ENCODE data around the gene HOXA7. TPM values are rescaled to one million over a fixed set of nuclear protein-coding genes. Genes with fewer than 3 reads are reported as not detected.

The HOXA7 gene
- total RNA-seq, 6 experiments from 2014 or later, result 6.2 to 8.2 (median 6.8) TPM

DNA sequence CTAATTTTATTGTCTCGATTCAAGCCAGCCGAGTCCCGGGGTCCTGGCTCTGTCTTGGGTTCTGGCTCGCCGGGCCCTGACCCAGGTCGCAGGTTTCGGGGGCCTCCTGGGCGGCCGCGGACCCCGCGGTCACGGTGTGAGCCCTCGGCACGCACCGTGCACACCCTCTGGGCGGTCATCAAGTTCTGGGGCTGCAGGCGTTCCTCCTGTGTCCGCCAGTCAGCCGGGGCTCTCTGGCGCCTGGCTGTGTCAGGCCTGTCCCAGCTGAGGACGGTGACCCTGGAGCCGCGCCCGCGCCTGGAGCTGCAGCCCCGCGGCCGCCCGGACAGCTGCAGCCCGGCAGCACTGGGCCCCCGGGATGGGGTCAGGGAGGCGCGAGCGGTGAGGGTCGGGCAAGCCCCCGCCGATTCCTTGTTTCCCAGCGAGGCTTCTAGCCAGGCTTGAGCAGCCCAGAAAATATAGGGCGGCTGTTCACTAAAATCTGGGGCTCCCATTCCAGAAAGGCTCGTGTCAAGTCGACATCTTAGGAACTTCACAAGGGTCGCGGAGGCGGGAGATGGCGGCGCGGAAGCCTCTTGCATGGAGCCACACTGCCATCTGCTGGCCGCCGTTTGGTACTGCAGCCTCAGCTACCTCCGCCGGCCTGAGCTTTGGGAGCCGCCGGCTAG lies 4.2 kb upstream of the HOXA7 start:
- DNase-seq, result peak; percentile 71
- Mint-ChIP-seq H3K36me3 (ENCODE audit: low read depth) (peaks cover 31% of the 10 kb centered on the region), H3K9me3 (no peaks in the 10 kb centered on the region), H3K4me3 (peak overlapping the region; percentile 86), H3K4me1 (ENCODE audit: low read depth) (peaks cover 2% of the 10 kb centered on the region), H3K27ac (peak overlapping the region; percentile 81), H3K27me3 (ENCODE audit: insufficient read depth) (peaks cover 10% of the 10 kb centered on the region)
- TF ChIP-seq, protein P1, sequence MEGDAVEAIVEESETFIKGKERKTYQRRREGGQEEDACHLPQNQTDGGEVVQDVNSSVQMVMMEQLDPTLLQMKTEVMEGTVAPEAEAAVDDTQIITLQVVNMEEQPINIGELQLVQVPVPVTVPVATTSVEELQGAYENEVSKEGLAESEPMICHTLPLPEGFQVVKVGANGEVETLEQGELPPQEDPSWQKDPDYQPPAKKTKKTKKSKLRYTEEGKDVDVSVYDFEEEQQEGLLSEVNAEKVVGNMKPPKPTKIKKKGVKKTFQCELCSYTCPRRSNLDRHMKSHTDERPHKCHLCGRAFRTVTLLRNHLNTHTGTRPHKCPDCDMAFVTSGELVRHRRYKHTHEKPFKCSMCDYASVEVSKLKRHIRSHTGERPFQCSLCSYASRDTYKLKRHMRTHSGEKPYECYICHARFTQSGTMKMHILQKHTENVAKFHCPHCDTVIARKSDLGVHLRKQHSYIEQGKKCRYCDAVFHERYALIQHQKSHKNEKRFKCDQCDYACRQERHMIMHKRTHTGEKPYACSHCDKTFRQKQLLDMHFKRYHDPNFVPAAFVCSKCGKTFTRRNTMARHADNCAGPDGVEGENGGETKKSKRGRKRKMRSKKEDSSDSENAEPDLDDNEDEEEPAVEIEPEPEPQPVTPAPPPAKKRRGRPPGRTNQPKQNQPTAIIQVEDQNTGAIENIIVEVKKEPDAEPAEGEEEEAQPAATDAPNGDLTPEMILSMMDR (IDR thresholded peaks at IDR 0.05), result peak; percentile 100

DNA sequence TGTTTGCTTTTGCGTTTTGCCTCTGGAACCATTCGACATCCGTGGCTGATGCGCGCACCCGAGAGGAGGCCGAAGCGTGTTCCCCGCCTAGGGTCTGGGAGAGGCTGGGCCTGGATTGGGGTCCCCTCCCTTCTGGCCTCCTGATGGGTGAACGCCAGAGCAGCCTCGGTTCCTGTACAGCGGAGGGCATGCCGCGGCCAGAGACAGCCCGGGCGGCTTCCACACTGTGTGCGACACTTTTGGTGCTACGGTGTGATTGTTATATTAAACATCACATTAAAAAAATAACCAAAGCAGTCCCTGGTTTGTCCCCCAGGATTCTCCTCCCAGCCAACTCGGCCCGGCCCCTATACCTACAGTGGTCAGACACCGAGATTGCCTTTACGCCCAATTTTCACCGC lies 3.7 kb upstream of the HOXA7 start:
- H3K27me3 Mint-ChIP-seq (ENCODE audit: insufficient read depth), result peaks cover 13% of the 10 kb centered on the region

DNA sequence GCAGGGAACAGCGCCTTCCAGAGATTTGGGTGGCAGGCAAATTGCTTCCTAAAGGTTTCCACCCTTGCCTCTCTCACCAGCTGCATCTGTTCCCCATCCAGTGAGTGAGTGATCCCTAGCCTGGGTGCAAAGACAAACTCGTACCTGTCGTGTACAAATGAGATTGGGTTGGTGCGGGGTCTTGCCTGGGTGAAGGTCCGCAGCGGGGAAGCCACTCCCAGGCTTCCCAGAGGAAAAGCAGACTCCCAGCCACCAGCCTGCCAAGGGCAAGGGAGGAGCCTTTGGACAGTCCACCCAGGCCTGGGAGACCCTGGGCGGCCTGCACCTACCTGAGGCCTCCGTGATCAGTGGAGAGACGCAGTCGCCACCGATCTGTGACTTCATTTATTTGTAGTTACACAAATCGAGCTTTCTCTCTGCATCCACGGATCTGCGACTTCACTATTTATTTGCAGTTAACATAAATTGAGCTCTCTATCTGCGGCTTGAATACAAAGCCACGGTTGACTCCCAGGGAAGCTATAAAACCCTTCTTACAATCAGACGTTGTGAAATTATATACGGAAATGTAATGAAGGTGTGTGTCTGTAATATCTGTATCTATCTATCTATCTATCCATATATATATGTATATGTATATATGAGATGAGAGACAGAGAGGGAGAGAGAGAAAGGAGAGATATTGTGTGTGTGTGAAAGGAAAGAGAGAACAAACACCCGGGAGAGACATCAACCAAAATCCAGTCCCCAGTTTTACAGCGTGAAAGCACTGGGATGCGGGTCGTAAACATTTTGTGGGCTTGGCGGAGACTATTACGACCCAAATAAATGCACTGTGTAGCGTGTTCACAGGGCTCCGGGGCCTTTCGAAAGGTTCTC lies 3.0 kb upstream of the HOXA7 start:
- no peak for DNase-seq
- H3K9me3 Mint-ChIP-seq, result no peaks in the 10 kb centered on the region
- peaks cover 13% of the 10 kb centered on the region for H3K27me3 Mint-ChIP-seq (ENCODE audit: insufficient read depth)
- peaks cover 31% of the 10 kb centered on the region for H3K36me3 Mint-ChIP-seq (ENCODE audit: low read depth)
- peaks cover 13% of the 10 kb centered on the region for H3K4me1 Mint-ChIP-seq (ENCODE audit: low read depth)
- no peak overlapping the region; the same call in 1 of the 2 replicates for H3K4me3 Mint-ChIP-seq
- TF ChIP-seq, protein P1 (IDR thresholded peaks at IDR 0.05), result no peak
- H3K27ac Mint-ChIP-seq, result no peak overlapping the region

More for the DNA sequence above, 3.7 kb upstream of the HOXA7 start:
- peaks cover 31% of the 10 kb centered on the region for H3K36me3 Mint-ChIP-seq (ENCODE audit: low read depth)
- TF ChIP-seq, protein P1 (IDR thresholded peaks at IDR 0.05), result no peak
- peaks cover 7% of the 10 kb centered on the region for H3K4me1 Mint-ChIP-seq (ENCODE audit: low read depth)
- no peak for DNase-seq
- no peak overlapping the region for H3K27ac Mint-ChIP-seq
- no peak overlapping the region for H3K4me3 Mint-ChIP-seq
- H3K9me3 Mint-ChIP-seq, result no peaks in the 10 kb centered on the region

DNA sequence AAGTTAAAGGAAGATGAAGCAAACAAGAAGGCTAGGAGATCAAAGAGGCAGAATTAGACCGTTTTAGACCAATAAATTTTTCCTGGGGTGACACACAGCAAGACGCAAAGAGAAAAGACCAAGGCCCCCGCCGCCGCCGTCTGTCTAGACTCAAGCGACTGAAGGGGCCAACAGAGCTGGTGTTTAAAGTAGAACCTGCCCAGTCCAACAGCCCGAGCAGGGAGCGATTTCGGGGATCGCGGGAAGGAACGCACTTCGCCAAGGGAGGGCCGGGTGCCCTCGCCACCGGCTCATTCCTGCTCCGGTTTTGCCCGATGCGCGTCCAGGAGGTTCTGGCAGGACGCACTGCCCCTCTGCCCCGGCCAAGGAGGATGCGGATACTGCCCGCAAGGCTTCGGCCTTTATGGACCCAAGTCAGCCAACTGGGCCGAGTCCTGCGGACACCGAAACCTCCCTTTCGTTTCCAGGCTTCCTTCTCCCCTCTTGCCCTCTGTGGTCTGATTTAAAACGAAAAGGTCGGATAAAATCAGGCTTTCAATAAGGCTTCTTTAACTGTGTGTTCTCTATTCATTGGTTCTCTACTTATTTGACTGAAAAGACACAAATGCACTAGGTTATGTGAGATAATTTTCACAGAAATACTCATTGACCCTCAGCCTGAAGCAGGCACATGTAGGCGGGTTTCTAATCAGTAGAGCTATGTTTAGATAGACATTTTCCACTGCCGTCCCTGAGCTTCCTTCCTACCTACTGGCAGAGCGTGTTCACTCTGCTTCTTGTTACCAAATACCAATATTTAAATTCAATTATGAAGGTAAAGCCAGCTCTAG lies 2.2 kb upstream of the HOXA7 start:
- DNase-seq, result no peak
- peaks cover 13% of the 10 kb centered on the region for H3K27me3 Mint-ChIP-seq (ENCODE audit: insufficient read depth)
- H3K36me3 Mint-ChIP-seq (ENCODE audit: low read depth), result peaks cover 23% of the 10 kb centered on the region
- TF ChIP-seq, protein P1 (IDR thresholded peaks at IDR 0.05), result no peak
- H3K27ac Mint-ChIP-seq, result no peak overlapping the region
- peaks cover 22% of the 10 kb centered on the region for H3K4me1 Mint-ChIP-seq (ENCODE audit: low read depth)
- no peak overlapping the region for H3K4me3 Mint-ChIP-seq
- no peaks in the 10 kb centered on the region for H3K9me3 Mint-ChIP-seq

DNA sequence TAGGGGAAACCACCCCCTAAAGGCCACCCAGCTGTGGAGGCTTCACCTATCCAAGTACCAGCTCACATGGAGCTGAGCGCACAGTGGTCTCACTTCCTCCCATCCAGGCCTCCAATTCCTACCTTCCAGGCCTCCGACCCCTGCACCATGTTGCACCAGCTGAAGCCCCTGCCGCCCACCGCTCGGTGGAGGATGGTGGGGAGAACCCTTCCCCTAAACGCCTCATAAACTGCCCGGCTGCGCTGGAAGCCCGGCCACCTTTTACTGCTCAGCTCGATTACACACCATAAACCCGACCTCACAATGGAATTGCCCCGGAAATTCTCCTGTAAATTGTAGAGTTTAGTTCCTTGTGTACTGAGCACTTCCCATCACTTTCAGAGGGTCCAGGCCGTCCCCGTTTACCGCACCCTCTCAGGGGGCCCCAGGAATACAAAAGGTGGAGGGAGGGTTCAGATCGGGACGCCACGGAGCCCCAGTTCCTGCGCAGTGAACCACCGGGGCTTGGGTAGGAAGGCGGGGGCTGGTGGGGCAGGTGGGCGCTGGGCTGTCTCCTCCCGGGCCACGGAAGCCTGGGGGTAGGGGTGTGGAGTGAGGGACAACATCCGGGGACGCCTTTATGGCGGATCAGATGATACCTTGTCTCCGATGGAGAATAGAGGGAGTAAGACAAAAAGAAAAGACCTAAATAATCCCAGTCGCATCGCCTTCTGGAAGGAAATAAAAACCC lies 1.4 kb upstream of the HOXA7 start:
- no peak overlapping the region for H3K4me3 Mint-ChIP-seq
- peaks cover 11% of the 10 kb centered on the region for H3K27me3 Mint-ChIP-seq (ENCODE audit: insufficient read depth)
- H3K9me3 Mint-ChIP-seq, result no peaks in the 10 kb centered on the region
- DNase-seq, result no peak
- H3K36me3 Mint-ChIP-seq (ENCODE audit: low read depth), result peaks cover 15% of the 10 kb centered on the region
- TF ChIP-seq, protein P1 (IDR thresholded peaks at IDR 0.05), result no peak
- no peak overlapping the region for H3K27ac Mint-ChIP-seq
- H3K4me1 Mint-ChIP-seq (ENCODE audit: low read depth), result peaks cover 30% of the 10 kb centered on the region

All from HFFc6 (cell line).